Smooth muscle cell of the umbilical artery (primary cell): Measurements from ENCODE around the gene STK25. TPM values are rescaled to one million over a fixed set of nuclear protein-coding genes. Genes with fewer than 3 reads are reported as not detected.

ENCODE experiments used
- total RNA-seq: library from RNA; depleted of rRNA; stranded (reverse); fragments of >200 nt; gene quantifications from 2 replicates; pipeline ENCODE4 v1.2.3, GENCODE V29; 2014

Gene STK25
- 180 and 241 TPM in 2 replicates for total RNA-seq

DNA sequence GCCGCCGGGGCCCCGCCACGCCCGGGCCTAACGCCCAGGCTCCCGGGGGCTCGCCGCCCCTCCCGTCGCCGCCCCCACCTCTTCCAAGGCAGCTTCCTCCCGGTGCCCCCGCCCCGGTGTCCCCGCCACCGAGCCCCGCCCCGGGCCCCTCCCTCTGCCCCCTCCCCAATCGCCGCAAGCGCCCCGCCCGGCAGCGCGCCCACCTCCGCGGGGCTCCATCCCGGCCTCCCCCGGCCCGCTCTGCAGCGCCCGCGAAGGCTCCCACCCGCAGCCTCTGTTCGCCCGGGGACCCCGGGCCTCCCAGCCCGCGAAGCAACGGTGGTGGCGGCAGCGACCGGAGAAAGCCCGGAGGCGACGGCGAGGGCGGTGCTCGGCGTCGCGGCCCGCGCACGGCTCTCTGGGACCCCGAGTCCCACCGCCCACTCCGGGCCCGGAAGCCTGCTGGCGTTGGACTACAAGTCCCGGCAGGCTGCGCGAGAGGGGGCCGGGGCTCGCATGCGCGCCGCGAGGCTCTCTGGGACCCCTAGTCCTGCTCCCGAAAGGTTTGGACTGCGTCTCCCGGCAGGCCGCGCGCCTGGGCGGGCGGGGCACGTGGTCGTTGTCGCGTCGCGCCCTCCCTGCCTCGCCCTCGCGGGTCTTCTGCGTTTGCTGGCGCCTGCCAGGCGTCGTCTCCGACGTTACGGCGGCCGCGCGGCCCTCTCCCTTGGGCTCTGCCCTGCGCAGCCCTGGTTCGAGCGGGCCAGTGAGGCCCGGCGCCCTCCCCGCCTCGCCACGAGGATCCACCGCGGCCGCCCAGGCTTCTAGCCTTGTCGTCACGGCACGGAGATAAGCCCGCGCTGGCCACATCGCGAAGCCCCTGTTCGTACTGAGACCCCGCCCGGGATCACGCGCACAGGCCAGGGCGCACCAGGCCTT, at the start of gene STK25:
Gene STK25 (minus strand): TSS at position 345 of the 915 bp plus-strand sequence. CDS start 549 bp downstream, outside the sequence.

Other genes with a start within 250 kb of the STK25 start
- gene HDLBP, start 192.9 kb downstream of the STK25 start, total RNA-seq = 1,376 and 1,531 TPM in 2 replicates
- 451 and 575 TPM in 2 replicates for gene SEPTIN2, start 192.7 kb downstream of the STK25 start, total RNA-seq
- 23.2 and 35.1 TPM in 2 replicates for gene FARP2, start 152.3 kb downstream of the STK25 start, total RNA-seq
- gene BOK, start 50.2 kb upstream of the STK25 start, total RNA-seq = 21.7 and 35.5 TPM in 2 replicates
- 22.3 and 36.0 TPM in 2 replicates for gene THAP4, start 128.6 kb upstream of the STK25 start, total RNA-seq
- gene ATG4B, start 129.1 kb upstream of the STK25 start, total RNA-seq = 46.9 and 81.8 TPM in 2 replicates
- 12.5 and 23.9 TPM in 2 replicates for gene DTYMK, start 178.2 kb upstream of the STK25 start, total RNA-seq
- 19.9 and 24.8 TPM in 2 replicates for gene ING5, start 193.5 kb upstream of the STK25 start, total RNA-seq
- 19.0 and 20.5 TPM in 2 replicates for gene D2HGDH, start 226.0 kb upstream of the STK25 start, total RNA-seq